ENCODE measurements around the gene SARM1. TPM values are rescaled to one million over a fixed set of nuclear protein-coding genes. Genes with fewer than 3 reads are reported as not detected.
A peak's percentile ranks its signal among the peaks of the same experiment; 100 is the strongest.
"Not testable (repeated sequence)": the region's sequence is repeated elsewhere in the genome, so short reads cannot be mapped to it uniquely, and the experiment has no call there.

SARM1 gene
- polyA plus RNA-seq, 1 of the 3 experiments (the other 2 are of a cell fraction): 17.4 TPM

DNA sequence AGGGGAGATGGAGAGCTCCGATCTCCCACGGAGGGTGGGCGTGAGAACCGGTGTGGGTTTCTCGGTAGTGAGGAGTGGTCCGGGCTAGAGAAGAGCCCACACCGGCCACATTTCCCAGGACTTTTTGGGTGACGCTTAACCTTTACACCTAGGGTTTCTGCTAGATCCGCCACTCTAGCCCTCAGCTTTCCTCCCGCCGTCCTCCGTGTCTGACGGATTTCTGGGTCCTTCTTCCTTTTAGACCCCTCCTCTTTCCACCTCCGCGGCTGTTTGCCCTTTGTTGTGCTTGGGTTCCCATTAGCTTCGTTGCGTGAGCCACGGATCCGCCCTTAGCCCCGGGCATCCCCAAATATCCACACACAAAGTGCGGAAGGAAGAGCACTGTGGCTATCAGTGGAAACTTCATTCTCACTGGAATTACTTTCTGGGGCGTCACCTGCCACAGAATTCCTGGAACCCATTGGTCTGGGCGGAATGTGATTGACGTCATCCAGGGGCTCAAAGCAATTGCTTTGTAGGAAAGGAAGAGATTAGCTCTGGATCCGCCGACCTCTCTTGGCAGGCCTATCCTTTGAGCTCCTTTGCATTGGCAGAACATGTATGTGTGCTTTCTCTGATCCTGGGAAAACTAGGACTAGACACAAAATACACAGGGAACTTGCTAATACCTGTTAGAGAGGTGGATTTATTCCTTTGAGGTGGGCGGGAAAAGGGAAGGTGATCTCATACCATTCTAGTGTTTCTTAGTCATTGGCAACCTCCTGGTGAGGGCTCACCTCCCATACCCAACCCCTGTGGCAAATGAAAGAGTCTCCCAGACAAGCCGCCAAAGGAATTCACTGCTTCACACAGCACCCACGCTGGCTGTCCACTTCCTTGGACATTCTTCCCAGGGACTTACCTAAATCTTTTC is 35.3 kb upstream of the SARM1 start:
- Histone ChIP-seq H3K36me3 (replicated peaks in 1 of 2; ENCODE audit: control insufficient read depth in 1 of 2, insufficient read depth in 2 of 2, low read length in 1 of 2) (peaks cover 20 to 28% of the 10 kb centered on the region in 2 experiments), H3K27ac (ENCODE audit: low read depth in 2 of 2, low read length in 1 of 2) (peak overlapping the region; percentile 85 to 89), H3K9ac (peak overlapping the region; percentile 90), H4K20me1 (ENCODE audit: insufficient read depth) (peaks cover 33% of the 10 kb centered on the region; the same call in 1 of the 2 replicates), H3F3A (replicated peaks; ENCODE audit: insufficient read depth) (peaks cover 19% of the 10 kb centered on the region), H3K9me3 (no peaks in the 10 kb centered on the region), H3K4me2 (peak overlapping the region; percentile 82), H3K27me3 (ENCODE audit: insufficient read depth) (no peaks in the 10 kb centered on the region), H2AFZ (ENCODE audit: low read depth) (peak overlapping the region; percentile 17; the same call in 1 of the 2 replicates), H3K4me3 (ENCODE audit: low read depth in 2 of 2, low read length in 1 of 2) (peak overlapping the region; percentile 76 to 91), H3K79me2 (ENCODE audit: insufficient read depth) (peaks cover 94% of the 10 kb centered on the region), H3K4me1 (ENCODE audit: control insufficient read depth in 1 of 2, insufficient read depth in 2 of 2, low read depth in 1 of 2, low read length in 1 of 2) (peaks cover 11 to 21% of the 10 kb centered on the region in 2 experiments; a peak in 3 of 4 replicates), H3K9me2 (no peaks in the 10 kb centered on the region)
- WGBS (ENCODE audit: low lambda C conversion rate): 7% methylated on average over 22 of the region's 29 CpGs
- TF ChIP-seq, protein P1, sequence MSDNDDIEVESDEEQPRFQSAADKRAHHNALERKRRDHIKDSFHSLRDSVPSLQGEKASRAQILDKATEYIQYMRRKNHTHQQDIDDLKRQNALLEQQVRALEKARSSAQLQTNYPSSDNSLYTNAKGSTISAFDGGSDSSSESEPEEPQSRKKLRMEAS (IDR thresholded peaks at IDR 0.05; ENCODE audit: low read depth): peak; percentile 34; the same call in 1 of the 2 replicates
- TF ChIP-seq MXI1 (IDR thresholded peaks at IDR 0.05; ENCODE audit: low read depth, low read length) (peak; percentile 50; the same call in 1 of the 2 replicates), RCOR1 (IDR thresholded peaks at IDR 0.05; ENCODE audit: low read length) (peak; percentile 57; the same call in 1 of the 2 replicates), FOSL2 (IDR thresholded peaks at IDR 0.05; ENCODE audit: borderline replicate concordance, low read depth) (no peak), TAF1 (IDR thresholded peaks at IDR 0.05; ENCODE audit: borderline replicate concordance, low read depth, low read length) (0 out of 2 replicates have a peak, but pooled peaks have one; percentile 16), SMC3 (IDR thresholded peaks at IDR 0.05; ENCODE audit: low read depth, low read length) (no peak), TEAD4 (IDR thresholded peaks at IDR 0.05; ENCODE audit: borderline replicate concordance, insufficient read depth) (no peak), SIN3A (IDR thresholded peaks at IDR 0.05; ENCODE audit: borderline replicate concordance, low read depth, low read length) (0 out of 2 replicates have a peak, but pooled peaks have one; percentile 23)
- TF ChIP-seq, protein P2, sequence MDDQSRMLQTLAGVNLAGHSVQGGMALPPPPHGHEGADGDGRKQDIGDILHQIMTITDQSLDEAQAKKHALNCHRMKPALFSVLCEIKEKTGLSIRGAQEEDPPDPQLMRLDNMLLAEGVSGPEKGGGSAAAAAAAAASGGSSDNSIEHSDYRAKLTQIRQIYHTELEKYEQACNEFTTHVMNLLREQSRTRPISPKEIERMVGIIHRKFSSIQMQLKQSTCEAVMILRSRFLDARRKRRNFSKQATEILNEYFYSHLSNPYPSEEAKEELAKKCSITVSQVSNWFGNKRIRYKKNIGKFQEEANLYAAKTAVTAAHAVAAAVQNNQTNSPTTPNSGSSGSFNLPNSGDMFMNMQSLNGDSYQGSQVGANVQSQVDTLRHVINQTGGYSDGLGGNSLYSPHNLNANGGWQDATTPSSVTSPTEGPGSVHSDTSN (IDR thresholded peaks at IDR 0.05): peak; percentile 51
- ChIA-PET POLR2A (interaction anchor here (0.9 to 2.3 kb wide), 11 partner anchors 9 to 383 kb away, joined by 3 to 25 read pairs (median 8); partner anchors contain the start of genes POLDIP2, RPL23A, SARM1 and SLC46A1), CTCF (interaction anchor here (0.7 to 3.8 kb wide), 14 partner anchors 10 to 580 kb away, joined by 3 to 19 read pairs (median 4); partner anchors contain the start of genes LYRM9, POLDIP2 and VTN)
- DNase-seq: peak; percentile 75

DNA sequence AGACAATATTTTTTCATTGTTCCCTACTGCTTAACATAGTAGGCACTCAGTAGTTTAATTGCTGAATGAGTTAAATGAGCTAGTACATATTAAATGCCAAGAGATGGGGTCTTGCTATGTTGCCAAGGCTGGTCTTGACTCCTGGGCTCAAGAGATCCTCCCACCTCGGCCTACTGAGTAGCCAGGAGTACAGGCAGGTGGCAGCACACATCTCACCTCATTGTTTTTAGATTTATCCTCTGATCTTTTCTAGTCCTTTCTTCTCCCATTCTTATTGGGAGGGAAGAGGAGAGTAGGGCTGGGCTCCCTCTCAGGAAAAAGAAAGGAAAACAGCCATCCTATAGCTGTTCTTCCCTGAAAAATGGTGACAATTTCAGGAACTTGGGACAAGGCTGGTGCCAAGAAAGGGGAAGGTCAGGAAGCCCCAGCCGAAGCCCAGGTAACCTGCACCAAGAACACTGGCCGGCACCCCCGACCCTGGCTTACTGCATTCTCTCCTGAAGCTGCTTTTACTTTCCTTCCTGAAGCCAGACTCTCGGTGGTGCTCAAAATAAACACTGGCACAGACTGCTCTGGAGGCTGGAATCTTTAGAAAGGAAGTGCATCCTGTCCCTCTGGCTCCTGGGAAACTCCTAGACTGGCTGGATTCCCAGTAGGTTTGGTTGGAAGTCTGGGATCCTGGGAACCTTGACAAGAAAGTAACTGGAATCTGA is 33.3 kb upstream of the SARM1 start:
- H3K9me2 ChIP-seq: no peaks in the 10 kb centered on the region
- H2AFZ ChIP-seq (ENCODE audit: low read depth): no peak overlapping the region
- TF ChIP-seq GABPA (IDR thresholded peaks at IDR 0.05; ENCODE audit: low read depth) (0 out of 2 replicates have a peak, but pooled peaks have one; percentile 21), RCOR1 (IDR thresholded peaks at IDR 0.05; ENCODE audit: low read length) (no peak), TAF1 (IDR thresholded peaks at IDR 0.05; ENCODE audit: borderline replicate concordance, low read depth, low read length) (no peak), EP300 (IDR thresholded peaks at IDR 0.05; ENCODE audit: borderline replicate concordance in 1 of 2, low read depth in 1 of 2, low read length in 1 of 2) (no peak)
- H3K27ac ChIP-seq (ENCODE audit: low read depth in 2 of 2, low read length in 1 of 2): peak overlapping the region; percentile 51 to 89
- ChIA-PET POLR2A (interaction anchor here (0.7 to 1.5 kb wide), 2 partner anchors 9 to 19 kb away, joined by 3 to 4 read pairs; partner anchors contain the start of gene POLDIP2), CTCF (interaction anchor here (1.2 to 1.4 kb wide), 2 partner anchors 87 to 533 kb away, joined by 3 to 4 read pairs; no protein-coding TSS in a partner anchor)
- peaks cover 75% of the 10 kb centered on the region for H3K79me2 ChIP-seq (ENCODE audit: insufficient read depth)
- no peak for DNase-seq
- WGBS (ENCODE audit: low lambda C conversion rate): 63% methylated on average over 5 of the region's 5 CpGs
- H3K36me3 ChIP-seq (replicated peaks in 1 of 2; ENCODE audit: control insufficient read depth in 1 of 2, insufficient read depth in 2 of 2, low read length in 1 of 2): peaks cover 37 to 38% of the 10 kb centered on the region in 2 experiments
- peak overlapping the region; percentile 29; the same call in 1 of the 2 replicates for H3K9ac ChIP-seq
- no peaks in the 10 kb centered on the region for H3K27me3 ChIP-seq (ENCODE audit: insufficient read depth)
- H3K4me1 ChIP-seq (ENCODE audit: control insufficient read depth in 1 of 2, insufficient read depth in 2 of 2, low read depth in 1 of 2, low read length in 1 of 2): peaks cover 11 to 21% of the 10 kb centered on the region in 2 experiments; a peak in 3 of 4 replicates
- no peaks in the 10 kb centered on the region for H3K9me3 ChIP-seq
- no peak overlapping the region for H3K4me3 ChIP-seq (ENCODE audit: low read depth in 2 of 2, low read length in 1 of 2)
- H3F3A ChIP-seq (replicated peaks; ENCODE audit: insufficient read depth): peaks cover 19% of the 10 kb centered on the region
- H4K20me1 ChIP-seq (ENCODE audit: insufficient read depth): peaks cover 33% of the 10 kb centered on the region; the same call in 1 of the 2 replicates
- peak overlapping the region; percentile 82 for H3K4me2 ChIP-seq

DNA sequence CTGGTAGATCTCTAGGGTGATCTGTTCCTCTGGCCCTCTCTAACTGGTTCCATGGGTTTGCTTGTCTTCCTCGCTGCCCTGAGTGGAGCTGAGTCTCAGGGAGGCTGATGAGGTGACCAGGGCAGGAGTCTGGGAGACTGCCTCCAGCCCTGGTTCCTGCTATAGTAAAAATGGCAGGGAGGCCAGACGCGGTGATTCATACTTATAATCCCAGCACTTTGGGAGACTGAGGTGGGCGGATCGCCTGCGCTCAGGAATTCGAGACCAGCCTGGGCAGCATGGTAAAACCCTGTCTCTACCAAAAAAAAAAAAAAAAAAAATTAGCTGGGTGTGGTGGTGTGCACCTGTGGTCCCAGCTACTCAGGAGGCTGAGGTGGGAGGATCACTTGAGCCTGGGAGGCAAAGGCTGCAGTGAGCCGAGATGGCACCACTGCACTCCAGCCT is 32.7 kb upstream of the SARM1 start:
- ChIA-PET CTCF (interaction anchor here (0.6 kb wide), 1 partner anchor 13 kb away, joined by 3 read pairs; no protein-coding TSS in a partner anchor), POLR2A (interaction anchor here (0.7 to 1.5 kb wide), 2 partner anchors 8 to 18 kb away, joined by 3 to 4 read pairs; partner anchors contain the start of gene POLDIP2)
- not testable (repeated sequence) for H3K9me2 ChIP-seq; H3K9me3 ChIP-seq; DNase-seq; H3K27me3 ChIP-seq (ENCODE audit: insufficient read depth); H2AFZ ChIP-seq (ENCODE audit: low read depth); H3K4me3 ChIP-seq (ENCODE audit: low read depth in 2 of 2, low read length in 1 of 2)
- Histone ChIP-seq H4K20me1 (ENCODE audit: insufficient read depth) (peaks cover 30% of the 10 kb centered on the region; the same call in 1 of the 2 replicates), H3K36me3 (replicated peaks in 1 of 2; ENCODE audit: control insufficient read depth in 1 of 2, insufficient read depth in 2 of 2, low read length in 1 of 2) (peaks cover 37 to 43% of the 10 kb centered on the region in 2 experiments), H3F3A (replicated peaks; ENCODE audit: insufficient read depth) (peaks cover 19% of the 10 kb centered on the region), H3K9ac (peak overlapping the region; percentile 29; the same call in 1 of the 2 replicates), H3K27ac (ENCODE audit: low read depth in 2 of 2, low read length in 1 of 2) (peak overlapping the region in 1 of 2 experiments; percentile 89; a peak in 2 of 4 replicates), H3K79me2 (ENCODE audit: insufficient read depth) (peaks cover 70% of the 10 kb centered on the region), H3K4me2 (peak overlapping the region; percentile 82; the same call in 1 of the 2 replicates), H3K4me1 (ENCODE audit: control insufficient read depth in 1 of 2, insufficient read depth in 2 of 2, low read depth in 1 of 2, low read length in 1 of 2) (peaks cover 7 to 21% of the 10 kb centered on the region in 2 experiments; a peak in 3 of 4 replicates)
- 93% methylated on average over 8 of the region's 8 CpGs for WGBS (ENCODE audit: low lambda C conversion rate)
